GM12892 (cell line): Measurements from ENCODE around the gene UGT1A8.

Experiments
- DNase-seq: peaks from one replicate; pipeline ENCODE4 v3.0.0; 2011; ENCODE audit not compliant: insufficient read length
- FAIRE-seq: peaks from 2 replicates; lab custom pipeline; 2011; peaks lifted over from hg19 to GRCh38; lab: Jason Lieb, UNC
- POLR2A ChIP-seq: IDR thresholded peaks from 2 replicates; pipeline ENCODE4 v1.6.1; 2011; ENCODE audit warnings: low read depth, low read length, control low read depth
- POLR2AphosphoS5 ChIP-seq: IDR thresholded peaks from 2 replicates; pipeline ENCODE4 v1.6.1; 2011; ENCODE audit warnings: low read depth, low read length, control low read depth
- TAF1 ChIP-seq: IDR thresholded peaks from 2 replicates; pipeline ENCODE4 v1.6.1; 2011; ENCODE audit warnings: low read depth, mild to moderate bottlenecking, control low read depth, low read length, borderline replicate concordance

The UGT1A8 gene

GRCh38 chr2:233820774-233821105 is 203.3 kb downstream of the UGT1A8 start:
- FAIRE-seq (no peak), DNase-seq (no peak)
- TF ChIP-seq POLR2A, result no peak
- TF ChIP-seq POLR2AphosphoS5, result no peak
- no peak for TF ChIP-seq TAF1

GRCh38 chr2:233821196-233821595 is 203.8 kb downstream of the UGT1A8 start:
- no peak for TF ChIP-seq POLR2AphosphoS5
- no peak for TF ChIP-seq POLR2A
- no peak for TF ChIP-seq TAF1
- FAIRE-seq, result no peak

GRCh38 chr2:233821709-233822100 is 204.3 kb downstream of the UGT1A8 start:
- TF ChIP-seq TAF1, result no peak
- TF ChIP-seq POLR2AphosphoS5, result no peak
- TF ChIP-seq POLR2A, result no peak
- FAIRE-seq (no peak), DNase-seq (no peak)

More at GRCh38 chr2:233821196-233821595, 203.8 kb downstream of the UGT1A8 start:
- no peak for DNase-seq

- FAIRE-seq (no peak), DNase-seq (no peak)
- TF ChIP-seq POLR2AphosphoS5, result no peak
- no peak for TF ChIP-seq POLR2A
- no peak for TF ChIP-seq TAF1
These were observed 204.8 kb downstream of the UGT1A8 start for GRCh38 chr2:233822101-233822771.
